Stimulated activated CD4-positive, alpha-beta T cell treated with anti-CD3 and anti-CD28 coated beads, Interleukin-4, amount 100 ng/mL, for 4 hours (primary cell): ENCODE data around the gene DLG3.

Source experiments
- DNase-seq, 2 experiments: peaks; one replicate each; pipeline ENCODE4 v3.0.0-alpha.2; 2020

The DLG3 gene

GRCh38 chrX:70527053-70527452 is 82.4 kb downstream of the DLG3 start:
- DNase-seq: no peak

GRCh38 chrX:70527610-70528345 is 83.1 kb downstream of the DLG3 start:
- no peak for DNase-seq

GRCh38 chrX:70535198-70535597 is 90.6 kb downstream of the DLG3 start:
- no peak for DNase-seq

- no peak for DNase-seq
Observed at GRCh38 chrX:70549429-70549828, 104.8 kb downstream of the DLG3 start.

GRCh38 chrX:70552130-70552704 is 107.6 kb downstream of the DLG3 start:
- DNase-seq: no peak

GRCh38 chrX:70553516-70553915 is 108.9 kb downstream of the DLG3 start:
- no peak for DNase-seq

GRCh38 chrX:70554081-70554480 is 109.4 kb downstream of the DLG3 start:
- no peak for DNase-seq

GRCh38 chrX:70554523-70554922 is 109.9 kb downstream of the DLG3 start:
- no peak for DNase-seq

GRCh38 chrX:70554948-70555347 is 110.3 kb downstream of the DLG3 start:
- no peak for DNase-seq
